Measurements from ENCODE around the gene CDK4.

DNA sequence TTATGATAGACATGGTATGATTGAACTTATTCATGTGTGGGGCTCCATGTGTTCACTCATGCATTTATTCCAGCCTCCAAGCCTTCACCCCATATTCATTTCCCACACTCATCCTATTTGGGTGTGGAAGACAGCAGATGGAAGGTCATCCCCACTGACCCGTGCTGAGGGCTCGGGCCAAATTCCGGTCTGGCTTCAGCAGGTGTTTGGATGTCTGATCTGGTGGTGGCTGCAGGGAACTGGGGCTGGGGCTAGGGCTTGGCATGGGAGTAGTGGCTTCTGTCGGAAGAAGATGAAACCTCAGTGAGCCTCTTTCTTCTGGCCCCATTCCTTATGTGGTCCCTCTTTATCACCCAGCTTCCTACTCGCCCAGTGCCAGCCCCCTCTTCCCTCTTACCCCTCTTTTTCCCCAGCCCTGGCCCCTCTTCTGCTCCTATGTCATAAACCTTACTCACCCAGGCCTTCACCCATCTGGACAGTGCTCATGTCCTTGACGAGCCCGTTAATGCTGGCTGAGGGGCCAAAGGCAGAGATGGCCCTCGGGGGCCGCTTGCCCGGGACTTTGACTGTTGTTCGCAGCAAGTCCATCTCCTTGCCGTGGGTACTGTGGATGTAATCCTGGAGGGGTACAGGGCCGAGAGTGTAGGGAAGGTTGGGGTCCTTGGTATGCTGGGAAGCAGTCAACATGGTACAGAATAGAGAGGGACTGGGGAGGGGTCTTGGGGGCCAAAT is 21.6 kb downstream of the CDK4 start:
- no peak for TF ChIP-seq SP1 (IDR thresholded peaks at IDR 0.05)
- no peak for TF ChIP-seq SP1 (CRISPR knock-in tag; IDR thresholded peaks at IDR 0.05)
- no peak for TF ChIP-seq YY1 (IDR thresholded peaks at IDR 0.05; ENCODE audit: insufficient read depth, insufficient replicate concordance, low read depth, low read length)
- TF ChIP-seq FOXM1 (CRISPR knock-in tag; IDR thresholded peaks at IDR 0.05) = no peak
- TF ChIP-seq IRX3 (CRISPR knock-in tag; IDR thresholded peaks at IDR 0.05; ENCODE audit: borderline replicate concordance, low read depth) = no peak
- no peak for TF ChIP-seq SMC3 (IDR thresholded peaks at IDR 0.05; ENCODE audit: low read length)
- TF ChIP-seq, protein P1, sequence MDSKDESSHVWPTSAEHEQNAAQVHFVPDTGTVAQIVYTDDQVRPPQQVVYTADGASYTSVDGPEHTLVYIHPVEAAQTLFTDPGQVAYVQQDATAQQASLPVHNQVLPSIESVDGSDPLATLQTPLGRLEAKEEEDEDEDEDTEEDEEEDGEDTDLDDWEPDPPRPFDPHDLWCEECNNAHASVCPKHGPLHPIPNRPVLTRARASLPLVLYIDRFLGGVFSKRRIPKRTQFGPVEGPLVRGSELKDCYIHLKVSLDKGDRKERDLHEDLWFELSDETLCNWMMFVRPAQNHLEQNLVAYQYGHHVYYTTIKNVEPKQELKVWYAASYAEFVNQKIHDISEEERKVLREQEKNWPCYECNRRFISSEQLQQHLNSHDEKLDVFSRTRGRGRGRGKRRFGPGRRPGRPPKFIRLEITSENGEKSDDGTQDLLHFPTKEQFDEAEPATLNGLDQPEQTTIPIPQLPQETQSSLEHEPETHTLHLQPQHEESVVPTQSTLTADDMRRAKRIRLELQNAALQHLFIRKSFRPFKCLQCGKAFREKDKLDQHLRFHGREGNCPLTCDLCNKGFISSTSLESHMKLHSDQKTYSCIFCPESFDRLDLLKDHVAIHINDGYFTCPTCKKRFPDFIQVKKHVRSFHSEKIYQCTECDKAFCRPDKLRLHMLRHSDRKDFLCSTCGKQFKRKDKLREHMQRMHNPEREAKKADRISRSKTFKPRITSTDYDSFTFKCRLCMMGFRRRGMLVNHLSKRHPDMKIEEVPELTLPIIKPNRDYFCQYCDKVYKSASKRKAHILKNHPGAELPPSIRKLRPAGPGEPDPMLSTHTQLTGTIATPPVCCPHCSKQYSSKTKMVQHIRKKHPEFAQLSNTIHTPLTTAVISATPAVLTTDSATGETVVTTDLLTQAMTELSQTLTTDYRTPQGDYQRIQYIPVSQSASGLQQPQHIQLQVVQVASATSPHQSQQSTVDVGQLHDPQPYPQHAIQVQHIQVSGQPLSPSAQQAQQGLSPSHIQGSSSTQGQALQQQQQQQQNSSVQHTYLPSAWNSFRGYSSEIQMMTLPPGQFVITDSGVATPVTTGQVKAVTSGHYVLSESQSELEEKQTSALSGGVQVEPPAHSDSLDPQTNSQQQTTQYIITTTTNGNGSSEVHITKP (CRISPR knock-in tag; IDR thresholded peaks at IDR 0.05; ENCODE audit: low read depth) = no peak
- no peak for TF ChIP-seq POLR2A (IDR thresholded peaks at IDR 0.05; ENCODE audit: insufficient read depth in 1 of 2, low read depth in 2 of 2, low read length in 2 of 2)
- no peak for TF ChIP-seq HNRNPK (IDR thresholded peaks at IDR 0.05; ENCODE audit: low read depth, low read length, poor library complexity, severe bottlenecking)
- TF ChIP-seq, protein P2, sequence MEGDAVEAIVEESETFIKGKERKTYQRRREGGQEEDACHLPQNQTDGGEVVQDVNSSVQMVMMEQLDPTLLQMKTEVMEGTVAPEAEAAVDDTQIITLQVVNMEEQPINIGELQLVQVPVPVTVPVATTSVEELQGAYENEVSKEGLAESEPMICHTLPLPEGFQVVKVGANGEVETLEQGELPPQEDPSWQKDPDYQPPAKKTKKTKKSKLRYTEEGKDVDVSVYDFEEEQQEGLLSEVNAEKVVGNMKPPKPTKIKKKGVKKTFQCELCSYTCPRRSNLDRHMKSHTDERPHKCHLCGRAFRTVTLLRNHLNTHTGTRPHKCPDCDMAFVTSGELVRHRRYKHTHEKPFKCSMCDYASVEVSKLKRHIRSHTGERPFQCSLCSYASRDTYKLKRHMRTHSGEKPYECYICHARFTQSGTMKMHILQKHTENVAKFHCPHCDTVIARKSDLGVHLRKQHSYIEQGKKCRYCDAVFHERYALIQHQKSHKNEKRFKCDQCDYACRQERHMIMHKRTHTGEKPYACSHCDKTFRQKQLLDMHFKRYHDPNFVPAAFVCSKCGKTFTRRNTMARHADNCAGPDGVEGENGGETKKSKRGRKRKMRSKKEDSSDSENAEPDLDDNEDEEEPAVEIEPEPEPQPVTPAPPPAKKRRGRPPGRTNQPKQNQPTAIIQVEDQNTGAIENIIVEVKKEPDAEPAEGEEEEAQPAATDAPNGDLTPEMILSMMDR (CRISPR knock-in tag; IDR thresholded peaks at IDR 0.05) = no peak
- TF ChIP-seq STAG1 (CRISPR knock-in tag; IDR thresholded peaks at IDR 0.05) = no peak
- no peak for TF ChIP-seq GATAD2A (CRISPR knock-in tag; IDR thresholded peaks at IDR 0.05)
- TF ChIP-seq MED1 (CRISPR knock-in tag; IDR thresholded peaks at IDR 0.05) = no peak
- no peak for TF ChIP-seq KDM5B (CRISPR knock-in tag; IDR thresholded peaks at IDR 0.05; ENCODE audit: borderline replicate concordance)
- no peak for TF ChIP-seq ZSCAN20 (CRISPR knock-in tag; IDR thresholded peaks at IDR 0.05; ENCODE audit: borderline replicate concordance)
